Measurements from ENCODE around the gene ECE1.

GRCh38 chr1:21330544-21330943 lies 40.3 kb upstream of the ECE1 start:
- TF ChIP-seq, protein P1, sequence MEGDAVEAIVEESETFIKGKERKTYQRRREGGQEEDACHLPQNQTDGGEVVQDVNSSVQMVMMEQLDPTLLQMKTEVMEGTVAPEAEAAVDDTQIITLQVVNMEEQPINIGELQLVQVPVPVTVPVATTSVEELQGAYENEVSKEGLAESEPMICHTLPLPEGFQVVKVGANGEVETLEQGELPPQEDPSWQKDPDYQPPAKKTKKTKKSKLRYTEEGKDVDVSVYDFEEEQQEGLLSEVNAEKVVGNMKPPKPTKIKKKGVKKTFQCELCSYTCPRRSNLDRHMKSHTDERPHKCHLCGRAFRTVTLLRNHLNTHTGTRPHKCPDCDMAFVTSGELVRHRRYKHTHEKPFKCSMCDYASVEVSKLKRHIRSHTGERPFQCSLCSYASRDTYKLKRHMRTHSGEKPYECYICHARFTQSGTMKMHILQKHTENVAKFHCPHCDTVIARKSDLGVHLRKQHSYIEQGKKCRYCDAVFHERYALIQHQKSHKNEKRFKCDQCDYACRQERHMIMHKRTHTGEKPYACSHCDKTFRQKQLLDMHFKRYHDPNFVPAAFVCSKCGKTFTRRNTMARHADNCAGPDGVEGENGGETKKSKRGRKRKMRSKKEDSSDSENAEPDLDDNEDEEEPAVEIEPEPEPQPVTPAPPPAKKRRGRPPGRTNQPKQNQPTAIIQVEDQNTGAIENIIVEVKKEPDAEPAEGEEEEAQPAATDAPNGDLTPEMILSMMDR (IDR thresholded peaks at IDR 0.05), result no peak
- TF ChIP-seq POLR2AphosphoS5 (IDR thresholded peaks at IDR 0.05; ENCODE audit: low read depth, low read length) (no peak), SIN3A (IDR thresholded peaks at IDR 0.05; ENCODE audit: borderline replicate concordance, insufficient read depth, low read depth, low read length) (no peak), TCF7L2 (IDR thresholded peaks at IDR 0.05; ENCODE audit: low read depth, low read length) (no peak)
